KBM-7 (cell line): Measurements from ENCODE around the gene LMAN1L.

Source experiments
- DNase-seq: peaks from one replicate; pipeline ENCODE4 v3.0.0-alpha.2; 2015
- in situ Hi-C: fragments of 300-500 bp; cut with MboI; formaldehyde crosslinking; loops from 2 replicates; pipeline ENCODE4 v1.14.3; 2020; ENCODE audit warnings: low sequenced_read_pairs, low pct_unique_long_range_greater_than_20kb, mixed read lengths

The LMAN1L gene

GRCh38 chr15:74869726-74870407 lies 57.2 kb downstream of the LMAN1L start:
- peak; percentile 100 for DNase-seq
- in situ Hi-C loops: no loop called here

GRCh38 chr15:74870436-74871215 lies 58.0 kb downstream of the LMAN1L start:
- no peak for DNase-seq
- in situ Hi-C loops: no loop called here

GRCh38 chr15:74872702-74873035 lies 60.0 kb downstream of the LMAN1L start:
- in situ Hi-C loops: no loop called here

GRCh38 chr15:74873036-74873755 lies 60.6 kb downstream of the LMAN1L start, which contains the start of gene SCAMP2:
Gene SCAMP2, minus strand, starts transcription at chr15:74873365. Its CDS starts 110 bp downstream, at chr15:74873255.
- in situ Hi-C loops: no loop called here
- peak; percentile 99 for DNase-seq

More at GRCh38 chr15:74872702-74873035, 60.0 kb downstream of the LMAN1L start:
- DNase-seq: no peak

GRCh38 chr15:74873756-74874424 lies 61.3 kb downstream of the LMAN1L start:
- in situ Hi-C loops: no loop called here
- DNase-seq: no peak
